ENCODE results near the gene MYH6.
"Not testable (repeated sequence)": the region's sequence is repeated elsewhere in the genome, so short reads cannot be mapped to it uniquely, and the experiment has no call there.

MYH6 gene

GRCh38 chr14:23389396-23389795, 18.7 kb downstream of the MYH6 start:
- DNase-seq, result no peak

GRCh38 chr14:23388996-23389395, 19.1 kb downstream of the MYH6 start:
- no peak for DNase-seq

GRCh38 chr14:23387916-23388882, 19.9 kb downstream of the MYH6 start:
- no peak for DNase-seq

GRCh38 chr14:23386999-23387398, 21.1 kb downstream of the MYH6 start:
- DNase-seq, result no peak

- not testable (repeated sequence) for DNase-seq
Observed at GRCh38 chr14:23386266-23386657, 21.8 kb downstream of the MYH6 start.

- DNase-seq, result no peak
Observed at GRCh38 chr14:23385642-23386265, 22.3 kb downstream of the MYH6 start.

GRCh38 chr14:23385244-23385641, 22.8 kb downstream of the MYH6 start:
- DNase-seq, result no peak

DNA sequence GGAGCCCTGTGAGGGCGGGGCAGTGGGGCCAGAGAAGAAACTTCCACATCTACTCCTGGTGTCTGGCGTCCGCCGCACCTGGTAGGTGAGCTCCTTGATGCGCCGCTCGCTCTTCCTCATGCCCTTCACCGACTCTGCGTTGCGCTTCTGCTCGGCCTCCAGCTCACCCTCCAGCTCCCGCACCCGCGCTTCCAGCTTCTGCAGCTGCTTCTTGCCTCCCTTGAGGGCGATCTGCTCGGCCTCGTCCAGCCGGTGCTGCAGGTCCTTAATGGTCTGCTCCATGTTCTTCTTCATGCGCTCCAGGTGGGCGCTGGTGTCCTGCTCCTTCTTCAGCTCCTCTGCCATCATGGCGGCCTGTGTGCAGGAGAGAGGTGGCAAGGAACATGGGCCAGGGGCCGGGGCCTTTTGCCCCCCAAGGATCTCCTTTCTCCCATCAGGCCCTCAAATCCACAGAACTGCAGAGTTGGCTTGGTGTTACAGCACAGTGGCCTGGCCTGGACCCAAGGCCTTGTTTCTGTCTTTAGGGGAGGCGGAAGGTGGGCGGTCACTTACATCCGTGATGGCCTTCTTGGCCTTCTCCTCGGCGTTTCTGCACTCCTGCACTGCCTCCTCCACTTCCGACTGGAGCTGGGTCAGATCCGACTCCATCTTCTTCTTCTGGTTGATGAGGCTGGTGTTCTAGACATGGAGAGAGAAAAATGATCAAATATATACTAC, 23.6 kb downstream of the MYH6 start:
- no peak for DNase-seq

DNA sequence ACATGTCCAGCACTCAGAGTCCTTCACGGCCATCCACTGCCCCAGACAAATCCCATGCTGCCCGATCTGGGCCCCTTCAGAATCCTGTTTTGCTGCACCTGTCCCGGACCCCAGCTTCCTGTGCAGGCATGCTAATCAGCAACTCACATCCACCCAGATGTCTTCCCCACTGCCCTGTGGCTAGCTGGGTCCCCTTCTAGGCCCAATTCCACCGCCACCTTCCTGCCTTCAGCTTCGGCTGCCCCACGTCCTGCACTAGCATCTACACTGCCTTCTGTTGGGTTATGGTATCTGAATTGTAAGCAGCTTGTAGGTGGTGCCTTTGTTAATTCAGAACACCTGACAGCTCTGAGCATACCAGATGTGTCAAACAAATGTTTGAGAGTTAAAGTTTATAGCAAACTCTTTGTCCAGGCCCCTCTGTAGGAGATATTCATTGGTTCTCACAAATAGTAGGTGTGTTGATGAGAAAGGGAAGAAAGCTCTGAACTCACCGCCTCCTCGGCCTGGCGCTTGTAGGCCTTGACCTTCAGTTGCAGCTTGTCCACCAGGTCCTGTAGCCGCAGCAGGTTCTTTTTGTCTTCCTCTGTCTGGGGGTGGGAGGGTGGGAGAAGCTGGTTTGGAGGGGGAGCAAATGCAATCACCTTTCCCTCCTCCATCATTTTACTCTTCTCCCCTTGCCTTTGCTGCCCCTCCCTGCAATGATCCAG, 25.2 kb downstream of the MYH6 start:
- DNase-seq, result no peak

DNA sequence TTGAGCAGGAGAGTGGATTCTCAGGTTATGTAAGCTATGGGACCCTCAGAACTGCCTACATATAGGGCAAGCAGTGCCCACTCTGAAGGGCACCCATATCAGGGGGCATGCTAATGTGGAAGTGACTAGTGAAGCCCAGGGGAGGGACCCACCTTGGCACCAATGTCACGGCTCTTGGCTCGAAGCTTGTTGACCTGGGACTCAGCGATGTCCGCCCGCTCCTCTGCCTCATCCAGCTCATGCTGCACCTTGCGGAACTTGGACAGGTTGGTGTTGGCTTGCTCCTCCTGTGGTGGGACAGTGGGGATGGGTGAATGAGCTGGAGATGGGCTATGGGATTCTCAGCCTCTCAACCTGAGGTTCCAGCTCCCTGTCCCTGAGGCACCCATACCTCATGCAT, 25.8 kb downstream of the MYH6 start:
- no peak for DNase-seq

DNA sequence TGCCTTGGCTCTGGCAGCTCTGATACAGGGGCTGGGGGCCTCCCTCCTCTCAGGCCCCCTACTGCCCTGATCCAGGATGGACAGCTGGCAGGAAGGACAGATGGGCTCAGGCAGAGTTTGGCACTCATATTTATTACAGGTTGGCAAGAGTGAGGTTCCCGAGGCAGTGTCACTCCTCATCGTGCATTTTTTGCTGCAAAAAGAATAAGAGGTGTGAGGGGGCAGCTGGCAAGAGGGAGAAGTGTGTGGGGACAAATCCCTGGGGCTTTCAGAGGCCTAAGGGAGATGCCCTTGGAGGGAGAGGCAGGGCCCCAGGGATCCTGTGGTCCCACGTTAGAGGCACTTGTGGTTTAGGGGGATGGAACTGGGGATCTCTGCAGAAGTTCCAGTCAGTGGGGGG, 26.2 kb downstream of the MYH6 start:
- DNase-seq, result no peak

DNA sequence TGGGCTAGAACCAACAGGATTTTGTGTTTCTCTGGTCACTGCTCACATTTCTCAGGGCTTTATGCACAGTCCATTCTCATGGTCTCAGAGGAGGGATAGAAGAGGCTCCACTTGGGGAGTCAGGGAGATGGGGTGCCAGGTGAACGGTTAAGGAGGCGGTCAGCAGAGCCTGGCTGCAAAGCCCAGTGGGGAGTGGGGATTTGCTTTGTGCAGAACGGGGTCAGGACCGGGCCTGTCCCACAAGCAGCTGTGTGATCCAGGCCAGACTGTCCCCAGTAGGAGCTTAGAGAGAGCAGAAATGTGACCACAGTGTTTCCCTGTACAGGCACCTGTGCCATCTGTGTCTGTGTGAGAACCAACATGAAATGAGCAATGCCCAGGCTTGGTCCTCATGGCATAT, 27.1 kb downstream of the MYH6 start:
- no peak for DNase-seq

- no peak for DNase-seq
Observed at GRCh38 chr14:23380197-23380914, 27.7 kb downstream of the MYH6 start.

- DNase-seq, result peak in 1 of 2 donors; percentile 3
Observed at GRCh38 chr14:23379366-23380196, 28.5 kb downstream of the MYH6 start.

DNA sequence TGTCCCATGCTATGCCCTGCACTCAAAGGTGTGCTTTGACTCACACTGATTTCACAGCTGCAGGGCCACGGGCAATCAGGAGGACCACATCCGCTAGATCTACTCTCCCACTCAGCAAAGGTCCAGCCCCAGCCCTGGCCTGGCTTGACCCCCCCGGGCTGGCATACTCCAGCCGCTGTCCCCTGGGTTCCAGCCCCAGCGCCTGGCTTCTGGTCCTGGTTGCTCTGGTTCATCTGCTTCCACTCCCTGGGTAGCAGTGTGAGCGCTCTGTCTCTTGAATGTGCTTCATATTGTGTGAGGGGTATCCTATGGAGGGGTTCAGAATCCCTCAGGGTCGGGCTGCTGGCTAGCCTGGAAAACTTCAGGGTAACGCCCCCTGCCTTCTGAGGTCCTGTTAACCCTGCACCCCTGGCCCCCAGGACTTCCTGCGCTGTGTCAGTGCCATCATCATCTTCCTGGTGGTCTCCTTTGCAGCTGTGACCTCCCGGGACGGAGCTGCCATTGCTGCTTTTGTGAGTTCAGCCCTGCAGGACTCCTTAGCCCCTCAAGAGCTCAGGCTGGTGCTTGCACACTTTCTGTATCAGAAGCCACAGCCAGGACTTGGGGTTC, 29.4 kb downstream of the MYH6 start:
- DNase-seq, result no peak

DNA sequence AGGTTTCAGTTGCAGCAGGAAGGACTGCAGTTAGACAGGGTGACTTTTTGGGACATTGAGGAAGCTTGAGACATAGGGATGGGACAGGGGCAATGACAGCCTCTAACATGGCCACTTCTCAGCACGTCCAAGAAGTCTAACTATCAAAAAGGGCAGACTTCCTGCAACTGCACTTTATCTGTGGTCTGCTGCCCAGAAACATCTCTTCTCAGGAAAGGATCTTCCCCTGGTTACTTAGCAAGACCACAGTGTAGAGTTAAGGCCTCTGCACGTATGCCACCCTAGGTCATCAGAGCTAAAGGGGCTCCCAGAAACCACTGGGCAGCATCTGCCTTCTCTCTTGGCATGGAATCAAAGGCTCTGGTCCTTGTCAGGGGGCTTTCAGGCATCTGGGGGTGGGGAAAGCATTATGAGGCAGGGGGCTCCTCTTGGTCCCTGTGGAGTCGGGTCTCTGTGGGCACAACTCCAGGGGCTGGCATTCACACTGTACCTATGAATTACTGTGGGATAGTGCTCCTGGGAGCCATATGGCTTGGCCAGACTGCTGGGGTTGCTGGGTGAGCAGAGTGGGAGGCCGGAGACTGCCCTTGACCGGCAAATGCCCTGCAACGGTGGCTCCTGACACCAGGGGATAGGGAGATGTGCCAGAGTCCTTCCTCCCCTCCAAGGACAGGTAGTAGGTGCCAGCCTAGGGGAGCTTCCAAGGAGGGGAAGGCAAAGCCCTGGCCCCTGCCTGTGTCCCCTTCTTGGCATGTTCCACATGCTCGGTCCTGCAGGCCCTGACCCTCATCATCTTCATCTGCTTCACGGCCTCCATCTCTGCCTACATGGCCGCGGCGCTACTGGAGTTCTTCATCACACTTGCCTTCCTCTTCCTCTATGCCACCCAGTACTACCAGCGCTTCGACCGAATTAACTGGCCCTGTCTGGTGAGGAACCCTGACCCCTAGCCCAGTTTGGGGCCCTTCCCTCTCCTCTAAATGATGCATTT, 30.2 kb downstream of the MYH6 start:
- no peak for DNase-seq

- DNase-seq, result no peak
Observed at GRCh38 chr14:23377198-23377550, 30.9 kb downstream of the MYH6 start.

DNA sequence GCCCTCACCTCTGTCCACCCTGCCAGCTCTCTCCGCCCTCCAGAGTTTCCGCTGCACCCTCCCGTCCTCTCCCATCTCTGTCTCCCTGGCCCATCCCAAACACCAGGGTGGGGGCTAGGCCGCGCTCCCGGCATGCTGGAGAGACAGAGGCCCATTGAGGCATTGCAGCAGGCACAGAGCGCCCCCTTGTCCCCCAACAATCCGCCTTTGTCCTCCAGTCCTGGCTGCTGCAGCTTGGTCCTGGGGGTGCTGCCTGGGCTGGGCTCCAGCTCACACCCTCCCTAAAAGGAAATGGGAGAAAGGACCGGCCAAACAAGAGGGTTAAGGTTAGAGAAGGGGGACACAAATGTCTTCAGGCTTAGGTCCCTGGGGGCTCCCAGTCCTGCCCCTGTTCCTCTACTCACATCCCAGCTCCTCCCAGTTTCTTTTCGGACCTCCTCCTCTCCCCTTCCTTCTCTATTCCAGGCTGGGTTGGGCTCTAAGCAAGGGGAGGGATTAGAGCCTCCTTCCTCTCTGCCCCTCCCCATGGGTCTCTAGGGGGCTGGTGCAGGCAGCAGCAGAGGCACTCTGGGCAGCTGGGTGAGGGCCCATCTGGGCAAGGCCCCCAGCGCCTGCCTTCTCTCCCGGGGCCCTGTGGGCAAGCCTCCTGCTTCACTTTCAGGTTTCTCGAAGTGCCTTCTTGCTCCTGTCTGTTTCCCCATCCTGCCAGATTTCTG, 31.4 kb downstream of the MYH6 start, which contains the start of gene CMTM5:
TSS of gene CMTM5 (plus strand) at position 565 of the 716 bp plus-strand sequence. CDS start 206 bp downstream, outside the sequence.
- DNase-seq, result no peak

Measured in bone marrow (tissue), 2 donors.